Umbilical cord (tissue), 2 donors: ENCODE results near the gene CFAP251. TPM values are rescaled to one million over a fixed set of nuclear protein-coding genes. Genes with fewer than 3 reads are reported as not detected.
A peak's percentile ranks its signal among the peaks of the same experiment; 100 is the strongest.
"Not testable (repeated sequence)": the region's sequence is repeated elsewhere in the genome, so short reads cannot be mapped to it uniquely, and the experiment has no call there.

Source experiments
- DNase-seq: peaks from one replicate; pipeline ENCODE4 v3.0.0-alpha.2; 2015; ENCODE audit warnings: low spot score
- total RNA-seq: library from RNA; depleted of rRNA; stranded (reverse); fragments of >200 nt; gene quantifications from one replicate; pipeline ENCODE4 v1.2.3, GENCODE V29; 2014; ENCODE audit warnings: low replicate concordance; ENCODE audit not compliant: insufficient read depth

CFAP251 gene
- total RNA-seq, 1 donor from 2014 or later = 15.9 TPM

- no peak for DNase-seq
Measured at GRCh38 chr12:121974026-121974985, 55.9 kb downstream of the CFAP251 start.

DNA sequence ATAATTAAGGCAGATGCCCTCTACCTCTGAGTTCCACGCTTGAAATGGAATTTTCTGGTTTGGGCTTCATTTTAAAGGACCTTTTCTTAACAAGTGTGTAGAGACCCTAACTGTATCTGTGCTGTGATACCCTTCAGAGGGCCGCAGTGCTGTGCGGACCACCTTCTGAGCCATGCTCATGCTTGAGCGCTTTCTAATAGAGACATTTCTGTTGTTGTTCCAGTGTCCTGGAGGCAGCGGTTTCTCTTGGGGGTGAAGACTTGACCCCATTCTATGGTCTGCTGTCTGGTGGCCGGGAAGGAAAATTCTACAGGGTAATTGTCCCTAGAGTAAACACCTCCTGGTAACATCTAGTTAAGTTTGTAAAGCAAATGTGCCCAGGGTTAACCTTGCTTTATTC is 56.6 kb downstream of the CFAP251 start:
- no peak for DNase-seq

- no peak for DNase-seq
Measured at GRCh38 chr12:121976950-121977349, 58.6 kb downstream of the CFAP251 start.

GRCh38 chr12:121980191-121980891 is 61.9 kb downstream of the CFAP251 start:
- no peak for DNase-seq

GRCh38 chr12:121980892-121981272 is 62.5 kb downstream of the CFAP251 start:
- DNase-seq = no peak

- no peak for DNase-seq
Measured at GRCh38 chr12:121981456-121981855, 63.1 kb downstream of the CFAP251 start.

GRCh38 chr12:121982950-121983349 is 64.6 kb downstream of the CFAP251 start:
- DNase-seq = no peak

- DNase-seq = peak; percentile 13
Measured at GRCh38 chr12:121983536-121984210, 65.3 kb downstream of the CFAP251 start.

GRCh38 chr12:121986489-121987245 is 68.3 kb downstream of the CFAP251 start:
- no peak for DNase-seq

DNA sequence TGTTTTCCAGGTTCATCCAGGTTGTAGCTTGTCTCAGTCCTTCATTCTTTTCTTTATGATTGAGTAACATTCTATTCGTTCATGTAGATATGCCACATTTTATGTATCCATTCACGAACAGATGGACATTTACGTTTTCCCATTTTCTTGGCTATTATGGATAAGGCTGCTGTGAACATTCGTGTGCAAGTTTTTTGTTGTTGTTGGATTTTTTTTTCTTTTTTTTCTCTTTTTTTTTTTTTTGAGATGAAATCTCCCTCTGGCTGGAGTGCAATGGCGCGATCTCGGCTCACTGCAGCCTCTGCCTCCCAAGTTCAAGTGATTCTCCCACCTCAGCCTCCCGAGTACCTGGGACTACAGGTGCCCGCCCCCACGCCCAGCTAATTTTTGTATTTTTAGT is 70.1 kb downstream of the CFAP251 start:
- DNase-seq = not testable (repeated sequence)

GRCh38 chr12:121989276-121990113 is 71.1 kb downstream of the CFAP251 start:
- DNase-seq = no peak

GRCh38 chr12:121990114-121990647 is 71.8 kb downstream of the CFAP251 start:
- DNase-seq = no peak

- no peak for DNase-seq
Measured at GRCh38 chr12:121990692-121991603, 72.6 kb downstream of the CFAP251 start.

GRCh38 chr12:121992059-121992879 is 73.9 kb downstream of the CFAP251 start:
- DNase-seq = peak; percentile 3

DNA sequence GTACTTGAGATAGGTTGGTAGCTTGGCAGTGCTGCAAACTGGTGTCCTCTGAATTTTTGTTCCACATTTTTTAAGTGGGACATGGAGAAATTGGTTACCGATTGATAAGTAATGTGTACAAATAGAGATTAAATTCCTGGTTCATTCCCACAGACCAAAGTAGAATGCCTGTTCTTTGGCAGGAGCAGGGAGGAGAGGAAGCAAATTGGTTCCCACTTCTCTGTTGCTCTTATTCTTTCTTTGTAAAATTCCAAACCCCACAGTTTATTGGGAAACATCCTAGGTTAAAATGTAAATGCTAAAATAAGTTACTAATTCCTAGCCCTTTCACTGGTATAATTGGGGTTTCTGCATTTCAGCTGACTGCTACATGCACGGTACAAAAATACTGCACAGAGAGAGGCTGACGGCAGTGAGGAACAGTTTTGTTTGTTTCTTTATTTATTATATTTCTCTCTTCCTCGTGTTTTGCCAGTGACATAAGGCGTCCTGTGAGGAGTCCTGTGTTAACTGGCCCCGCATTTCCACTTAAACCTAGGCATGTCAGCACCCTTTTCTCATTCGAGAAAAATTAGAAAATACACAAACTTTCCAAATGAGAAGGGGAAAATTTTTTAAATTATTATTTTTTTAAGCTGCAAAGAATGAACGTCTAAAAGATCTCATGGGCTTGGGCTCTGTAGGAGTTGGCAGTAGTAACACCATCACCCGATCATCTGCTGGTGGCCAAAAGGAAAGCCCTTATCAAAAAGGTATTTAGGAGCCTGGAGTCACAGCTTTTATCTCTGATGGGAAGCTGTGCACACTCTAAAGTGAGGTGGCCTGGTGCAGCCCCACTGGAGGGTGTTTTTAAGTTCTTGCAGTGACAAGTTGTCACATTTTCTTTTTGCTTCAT is 77.9 kb downstream of the CFAP251 start:
- DNase-seq = no peak

- DNase-seq = no peak
Measured at GRCh38 chr12:121996945-121997612, 78.7 kb downstream of the CFAP251 start.
